Body of pancreas (tissue), 4 donors: ENCODE measurements around the gene MPZL3. TPM values are rescaled to one million over a fixed set of nuclear protein-coding genes. Genes with fewer than 3 reads are reported as not detected.

Source experiments
- ATAC-seq: fragments of 150-250 bp; one replicate; pipeline ENCODE4 v1.9.1; 2016
- DNase-seq, 4 donors: peaks; one replicate each; pipeline ENCODE4 v3.0.0-alpha.2; 2019
- H3K27ac ChIP-seq, 4 donors: fragments of 200-600 bp; sonication (generic); 1 replicate in 3 of 4; 2 replicates in 1 of 4; pipeline versions ENCODE4 v1.5.1 to v1.6.1; 2016 to 2019; ENCODE audit warnings: mild to moderate bottlenecking in 1 of 4, mixed read lengths in 1 of 4, moderate library complexity in 1 of 4
- H3K27me3 ChIP-seq, 2 donors: fragments of 200-600 bp; sonication (generic); one replicate each; pipeline ENCODE4 v1.6.0; 2016; ENCODE audit warnings: mild to moderate bottlenecking in 1 of 2
- H3K36me3 ChIP-seq, 2 donors: fragments of 200-600 bp; sonication (generic); replicated peaks in 1 of 2; 2 replicates each; pipeline ENCODE4 v1.5.1; 2016; ENCODE audit warnings: low read depth in 2 of 2; ENCODE audit not compliant: insufficient read depth in 1 of 2
- H3K4me1 ChIP-seq: fragments of 200-600 bp; sonication (generic); one replicate; pipeline ENCODE4 v1.6.0; 2016
- H3K4me3 ChIP-seq, 2 donors: fragments of 200-600 bp; sonication (generic); 1 replicate in 1 of 2; 2 replicates in 1 of 2; pipeline ENCODE4 v1.5.1; 2016 to 2019
- H3K9me3 ChIP-seq, 3 donors: fragments of 200-600 bp; sonication (generic); 1 replicate in 2 of 3; 2 replicates in 1 of 3; pipeline ENCODE4 v1.5.1; 2016
- CTCF ChIP-seq, 7 experiments: fragments of 450-650 bp in 4 of 7; fragments of 200-600 bp in 3 of 7; sonication (generic) in 3 of 7; IDR thresholded peaks; one replicate each; pipeline ENCODE4 v1.5.1; 2016 to 2019; ENCODE audit warnings: antibody characterized with exemption in 7 of 7
- POLR2A ChIP-seq, 3 donors: fragments of 450-650 bp; IDR thresholded peaks; one replicate each; pipeline ENCODE4 v1.6.1; 2016; ENCODE audit warnings: antibody characterized with exemption in 3 of 3, mild to moderate bottlenecking in 2 of 3
- WGBS, 2 donors: methylation state at CpG; one replicate each; pipeline ENCODE4 v1.1.5; 2017; 5-methylcytosine and 5-hydroxymethylcytosine counted together
- intact Hi-C: fragments of 100-400 bp; cut with DNase I; formaldehyde crosslinking; loops from one replicate; pipeline ENCODE4 v1.15.1; 2023
- total RNA-seq, 2 donors: library from RNA; depleted of rRNA; stranded (reverse); fragments of >200 nt; gene quantifications; one replicate each; pipeline ENCODE4 v1.1.0, GENCODE V29; 2016

MPZL3 gene
- total RNA-seq, 2 donors from 2014 or later: 4.0 to 8.0 TPM

GRCh38 chr11:118214210-118214914 lies 37.8 kb downstream of the MPZL3 start:
- 69% methylated on average over 6 of the region's 6 CpGs for WGBS, 2 donors
- ATAC-seq (no peak), DNase-seq (peak in 1 of 4 donors; percentile 53)
- intact Hi-C loops: no loop called here
- no peak overlapping the region for H3K27ac ChIP-seq
- H3K4me3 ChIP-seq: no peak overlapping the region
- no peaks in the 10 kb centered on the region for H3K4me1 ChIP-seq
- H3K36me3 ChIP-seq: no peaks in the 10 kb centered on the region
- no peaks in the 10 kb centered on the region for H3K27me3 ChIP-seq
- H3K9me3 ChIP-seq: no peaks in the 10 kb centered on the region
- TF ChIP-seq CTCF (IDR thresholded peaks at IDR 0.05): no peak
- TF ChIP-seq POLR2A (IDR thresholded peaks at IDR 0.05): no peak

- intact Hi-C loops: no loop called here
- no peaks in the 10 kb centered on the region for H3K9me3 ChIP-seq
- no peak overlapping the region for H3K27ac ChIP-seq
- no peaks in the 10 kb centered on the region for H3K36me3 ChIP-seq
- WGBS, 2 donors: 70 to 71% methylated on average over 2 of the region's 2 CpGs
- DNase-seq (no peak), ATAC-seq (no peak)
- no peak for TF ChIP-seq CTCF (IDR thresholded peaks at IDR 0.05)
- no peak for TF ChIP-seq POLR2A (IDR thresholded peaks at IDR 0.05)
- H3K27me3 ChIP-seq: no peaks in the 10 kb centered on the region
- no peak overlapping the region for H3K4me3 ChIP-seq
- no peaks in the 10 kb centered on the region for H3K4me1 ChIP-seq
Measured at GRCh38 chr11:118213781-118214180, 38.4 kb downstream of the MPZL3 start.

GRCh38 chr11:118213201-118213600 lies 39.0 kb downstream of the MPZL3 start:
- intact Hi-C loops: no loop called here
- H3K36me3 ChIP-seq: no peaks in the 10 kb centered on the region
- no peaks in the 10 kb centered on the region for H3K4me1 ChIP-seq
- no peak overlapping the region for H3K4me3 ChIP-seq
- H3K27me3 ChIP-seq: no peaks in the 10 kb centered on the region
- 79 to 82% methylated on average over 4 of the region's 4 CpGs for WGBS, 2 donors
- no peak overlapping the region for H3K27ac ChIP-seq
- no peaks in the 10 kb centered on the region for H3K9me3 ChIP-seq
- TF ChIP-seq POLR2A (IDR thresholded peaks at IDR 0.05) (no peak), CTCF (IDR thresholded peaks at IDR 0.05) (no peak)
- no peak for DNase-seq
- no peak for ATAC-seq

GRCh38 chr11:118212781-118213191 lies 39.4 kb downstream of the MPZL3 start:
- intact Hi-C loops: no loop called here

More at GRCh38 chr11:118212781-118213191, 39.4 kb downstream of the MPZL3 start:
- Histone ChIP-seq H3K27me3 (no peaks in the 10 kb centered on the region), H3K36me3 (no peaks in the 10 kb centered on the region), H3K27ac (no peak overlapping the region), H3K4me3 (no peak overlapping the region), H3K4me1 (no peaks in the 10 kb centered on the region), H3K9me3 (no peaks in the 10 kb centered on the region)
- WGBS, 2 donors: 43 to 67% methylated on average over 2 of the region's 2 CpGs
- DNase-seq (no peak), ATAC-seq (no peak)
- no peak for TF ChIP-seq POLR2A (IDR thresholded peaks at IDR 0.05)
- no peak for TF ChIP-seq CTCF (IDR thresholded peaks at IDR 0.05)
